Psoas muscle (tissue), 8 donors: ENCODE data around the gene LACTB. TPM values are rescaled to one million over a fixed set of nuclear protein-coding genes. Genes with fewer than 3 reads are reported as not detected.

ENCODE experiments used
- ATAC-seq, 4 donors: fragments of 200-7000 bp; cut with Tn5 transposase; one replicate each; pipeline ENCODE4 v1.9.1; 2020; ENCODE audit warnings: moderate library complexity in 3 of 4, mild to moderate bottlenecking in 2 of 4
- DNase-seq, 2 donors: peaks; one replicate each; pipeline ENCODE4 v3.0.0-alpha.2; 2020
- H3K27ac ChIP-seq: fragments of 200-600 bp; one replicate; pipeline ENCODE4 v1.8.0; 2022
- H3K27me3 ChIP-seq, 3 donors: fragments of 200-600 bp in 1 of 3; one replicate each; pipeline versions ENCODE4 v1.6.1 to v1.8.0; 2013 to 2022; ENCODE audit warnings: low read length in 2 of 3, mild to moderate bottlenecking in 2 of 3, moderate library complexity in 1 of 3; ENCODE audit not compliant: insufficient read depth in 3 of 3
- H3K36me3 ChIP-seq, 2 donors: fragments of 200-600 bp in 1 of 2; one replicate each; pipeline versions ENCODE4 v1.6.1 to v1.8.0; 2013 to 2022; ENCODE audit warnings: low read depth in 1 of 2, mild to moderate bottlenecking in 1 of 2, moderate library complexity in 1 of 2; ENCODE audit not compliant: insufficient read depth in 1 of 2
- H3K4me1 ChIP-seq: fragments of 200-600 bp; one replicate; pipeline ENCODE4 v1.8.0; 2022
- H3K4me3 ChIP-seq: fragments of 200-600 bp; one replicate; pipeline ENCODE4 v1.8.0; 2022; ENCODE audit warnings: mild to moderate bottlenecking
- H3K9me3 ChIP-seq: fragments of 200-600 bp; one replicate; pipeline ENCODE4 v1.8.0; 2022
- CTCF ChIP-seq: fragments of 200-600 bp; IDR thresholded peaks from one replicate; pipeline ENCODE4 v1.8.0; 2022; ENCODE audit warnings: antibody characterized with exemption
- WGBS, 3 donors: extraction: QIAGEN DNeasy Blood & Tissue Kit; methylation state at CpG; one replicate each; pipeline versions ENCODE4 v1.1.6 to v1.1.7; 2013; 5-methylcytosine and 5-hydroxymethylcytosine counted together
- intact Hi-C, 2 donors: fragments of 100-400 bp; cut with DNase I; formaldehyde crosslinking; loops; one replicate each; pipeline versions ENCODE4 v1.11.0 to v1.14.2; 2022
- polyA plus RNA-seq, 3 donors: library from polyadenylated mRNA; stranded (reverse); fragments of 200-250 nt; gene quantifications; one replicate each; pipeline ENCODE4 v1.2.3, GENCODE V29; 2013
- total RNA-seq, 4 donors: library from RNA; stranded (reverse); fragmentation: NEBNext Ultra II Directional in 2 of 4; extraction: Animal tissue kit (Norgen Biotek cat#: 25700) in 2 of 4; gene quantifications; one replicate each; pipeline versions ENCODE4 v1.2.1 to v1.2.4, GENCODE V29; 2021 to 2023
- donor health status: healthy with polysubstance abuse.
- donor health status: DM: no; HTN: no; CAD: no; lungs with moderate emphysema.
- donor health status: Bipolar disorder and iron deficiency.
- donor health status: healthy.
- donor health status: DM: yes; HTN: yes; CAD: no.
- donor health status: DM: no; HTN: no; CAD: no.
- donor health status: DM: no; HTN: no; CAD: no.
- donor health status: DM: yes; HTN: yes; CAD: no.

LACTB gene
- total and polyA plus RNA-seq, 7 donors: 23.0 to 44.6 (median 29.7) TPM

GRCh38 chr15:63079947-63080626 lies 41.6 kb upstream of the LACTB start:
- Histone ChIP-seq H3K27me3 (peaks cover 0 to 3% (median 0%) of the 10 kb centered on the region in 3 donors), H3K4me1 (peaks cover 15% of the 10 kb centered on the region), H3K9me3 (no peaks in the 10 kb centered on the region), H3K4me3 (no peak overlapping the region), H3K36me3 (no peaks in the 10 kb centered on the region), H3K27ac (peak overlapping the region; percentile 67)
- ATAC-seq (peak; percentile 88 to 94 (median 92)), DNase-seq (peak; percentile 47 to 64)
- no peak for TF ChIP-seq CTCF
- 34 to 47% (median 36%) methylated on average over 13 of the region's 13 CpGs for WGBS, 3 donors
- intact Hi-C loops: no loop called here

GRCh38 chr15:63080634-63081250 lies 40.9 kb upstream of the LACTB start:
- no peak for TF ChIP-seq CTCF
- no peaks in the 10 kb centered on the region for H3K36me3 ChIP-seq
- DNase-seq (no peak), ATAC-seq (peak; percentile 60 to 83 (median 80))
- H3K4me1 ChIP-seq: peaks cover 15% of the 10 kb centered on the region
- WGBS, 3 donors: 28 to 44% (median 37%) methylated on average over 10 of the region's 10 CpGs
- H3K27ac ChIP-seq: peak overlapping the region; percentile 67
- H3K4me3 ChIP-seq: no peak overlapping the region
- intact Hi-C loops: no loop called here
- peaks cover 0 to 3% (median 0%) of the 10 kb centered on the region in 3 donors for H3K27me3 ChIP-seq
- H3K9me3 ChIP-seq: no peaks in the 10 kb centered on the region

- no peak for TF ChIP-seq CTCF
- Histone ChIP-seq H3K27me3 (no peaks in the 10 kb centered on the region), H3K4me3 (no peak overlapping the region), H3K36me3 (no peaks in the 10 kb centered on the region), H3K27ac (no peak overlapping the region), H3K4me1 (peaks cover 15% of the 10 kb centered on the region), H3K9me3 (no peaks in the 10 kb centered on the region)
- intact Hi-C loops: no loop called here
- ATAC-seq (no peak), DNase-seq (no peak)
- 90 to 94% (median 94%) methylated on average over 4 of the region's 4 CpGs for WGBS, 3 donors
Observed at GRCh38 chr15:63082366-63082765, 39.3 kb upstream of the LACTB start.

GRCh38 chr15:63083044-63083443 lies 38.6 kb upstream of the LACTB start:
- intact Hi-C loops: no loop called here
- peaks cover 11% of the 10 kb centered on the region for H3K4me1 ChIP-seq
- WGBS, 3 donors: 75 to 82% (median 76%) methylated on average over 12 of the region's 12 CpGs
- no peaks in the 10 kb centered on the region for H3K27me3 ChIP-seq
- DNase-seq (no peak), ATAC-seq (no peak)
- TF ChIP-seq CTCF: no peak
- H3K4me3 ChIP-seq: no peak overlapping the region
- H3K27ac ChIP-seq: no peak overlapping the region
- no peaks in the 10 kb centered on the region for H3K9me3 ChIP-seq
- no peaks in the 10 kb centered on the region for H3K36me3 ChIP-seq
